HCT116 (cell line): ENCODE results near the gene TMEM238. TPM values are rescaled to one million over a fixed set of nuclear protein-coding genes. Genes with fewer than 3 reads are reported as not detected.

ENCODE experiments used
- ATAC-seq: fragments of 200-7000 bp; cut with Tn5 transposase; 2 replicates; pipeline ENCODE4 v1.9.1; 2020; ENCODE audit warnings: mild to moderate bottlenecking, moderate library complexity
- BruUV-seq: library from RNA; stranded (reverse); fragments of 400-500 nt; replicated peaks from 2 replicates; lab custom pipeline; 2021; lab: Mats Ljungman, UMichigan
- CTCF ChIA-PET: fragments of 300-600 bp; sonication (Branson Sonifier 250); formaldehyde crosslinking; loops from one replicate; lab custom pipeline; 2021; ENCODE audit warnings: antibody characterized with exemption; lab: Charles Lee
- POLR2A ChIA-PET: fragments of 300-600, 350-600 bp; sonication (Branson Sonifier 250); formaldehyde crosslinking; loops from one replicate; lab custom pipeline; 2021; ENCODE audit warnings: antibody characterized with exemption; lab: Charles Lee
- RAD21 ChIA-PET, 2 experiments: fragments of 300-600 bp; sonication (Branson Sonifier 250); formaldehyde crosslinking; loops; one replicate each; lab custom pipeline; 2023; ENCODE audit warnings: low total read pairs in 2 of 2; ENCODE audit not compliant: uncharacterized antibody in 2 of 2, unreplicated experiment in 2 of 2, low non-redundant PET in 1 of 2; lab: Charles Lee
- DNase-seq: peaks from one replicate; pipeline ENCODE4 v3.0.0-alpha.2; 2010; ENCODE audit warnings: low read depth, low spot score
- H2AFZ ChIP-seq: fragments of 200-600 bp; shearing (Covaris generic), sonication (generic); 2 replicates; pipeline ENCODE4 v1.6.1; 2017; ENCODE audit warnings: low read depth, mixed run types, mixed read lengths, antibody characterized with exemption, low read length; ENCODE audit not compliant: poor library complexity, severe bottlenecking
- H3K27ac ChIP-seq: 2 replicates; pipeline ENCODE4 v1.5.1; 2012; ENCODE audit warnings: low read depth, low read length
- H3K27me3 ChIP-seq: fragments of 200-600 bp; sonication (generic); 2 replicates; pipeline ENCODE4 v1.6.1; 2016; ENCODE audit warnings: mixed run types, low read length, mixed read lengths; ENCODE audit not compliant: insufficient read depth
- H3K36me3 ChIP-seq, 2 experiments: fragments of 200-500 bp in 1 of 2; fragments of 200-600 bp in 1 of 2; sonication (Bioruptor generic) in 1 of 2; sonication (generic) in 1 of 2; 2 replicates each; pipeline versions ENCODE4 v1.5.1 to v1.6.1; 2014 to 2016; ENCODE audit warnings: low read length in 2 of 2, inconsistent platforms in 1 of 2, mixed read lengths in 1 of 2, mixed run types in 1 of 2; ENCODE audit not compliant: insufficient read depth in 2 of 2, control insufficient read depth in 1 of 2
- H3K4me1 ChIP-seq, 2 experiments: fragments of 200-600 bp in 1 of 2; sonication (generic) in 1 of 2; 2 replicates each; pipeline versions ENCODE4 v1.5.1 to v1.6.1; 2012 to 2017; ENCODE audit warnings: low read length in 2 of 2, inconsistent platforms in 1 of 2, mild to moderate bottlenecking in 1 of 2, mixed read lengths in 1 of 2, mixed run types in 1 of 2, moderate library complexity in 1 of 2; ENCODE audit not compliant: insufficient read depth in 2 of 2, control insufficient read depth in 1 of 2
- H3K4me2 ChIP-seq: fragments of 200-600 bp; sonication (generic); 2 replicates; pipeline ENCODE4 v1.6.1; 2017; ENCODE audit warnings: mixed run types, low read length, mixed read lengths
- H3K4me3 ChIP-seq, 2 experiments: fragments of 200-600 bp in 1 of 2; sonication (generic) in 1 of 2; replicated peaks in 1 of 2; 2 replicates each; pipeline ENCODE4 v1.5.1; 2011 to 2016; ENCODE audit warnings: low read length in 2 of 2, control low read depth in 1 of 2, low read depth in 1 of 2, mild to moderate bottlenecking in 1 of 2, mixed read lengths in 1 of 2, mixed run types in 1 of 2
- H3K79me2 ChIP-seq: fragments of 200-600 bp; sonication (generic); 2 replicates; pipeline ENCODE4 v1.6.1; 2017; ENCODE audit warnings: mild to moderate bottlenecking, mixed run types, low read length, moderate library complexity, mixed read lengths; ENCODE audit not compliant: insufficient read depth
- H3K9ac ChIP-seq: fragments of 200-600 bp; sonication (generic); 2 replicates; pipeline ENCODE4 v1.6.1; 2016; ENCODE audit warnings: low read length, mixed read lengths
- H3K9me2 ChIP-seq: fragments of 200-600 bp; sonication (generic), shearing (Covaris generic); 2 replicates; pipeline ENCODE4 v1.6.1; 2017; ENCODE audit warnings: mixed run types, mild to moderate bottlenecking, moderate library complexity; ENCODE audit not compliant: insufficient read depth
- H3K9me3 ChIP-seq, 2 experiments: fragments of 200-500 bp in 1 of 2; fragments of 200-600 bp in 1 of 2; sonication (Bioruptor generic) in 1 of 2; sonication (generic) in 1 of 2; 2 replicates each; pipeline ENCODE4 v1.6.1; 2014 to 2017; ENCODE audit warnings: low read length in 2 of 2, mixed read lengths in 2 of 2, inconsistent platforms in 1 of 2, low read depth in 1 of 2, mild to moderate bottlenecking in 1 of 2, mixed run types in 1 of 2, moderate library complexity in 1 of 2; ENCODE audit not compliant: control insufficient read depth in 1 of 2, insufficient read depth in 1 of 2
- H4K20me1 ChIP-seq: fragments of 200-600 bp; sonication (generic), shearing (Covaris generic); 2 replicates; pipeline ENCODE4 v1.6.1; 2017; ENCODE audit warnings: mixed run types, mild to moderate bottlenecking, moderate library complexity; ENCODE audit not compliant: insufficient read depth
- ATF3 ChIP-seq: IDR thresholded peaks from 2 replicates; pipeline ENCODE4 v1.6.1; 2012
- CBX3 ChIP-seq: IDR thresholded peaks from 2 replicates; pipeline ENCODE4 v1.6.1; 2012; ENCODE audit warnings: low read depth
- CEBPB ChIP-seq: IDR thresholded peaks from 2 replicates; pipeline ENCODE4 v1.6.1; 2012; ENCODE audit warnings: low read depth
- CTCF ChIP-seq, 3 experiments: fragments of 200-600 bp in 1 of 3; sonication (generic) in 1 of 3; IDR thresholded peaks in 2 of 3; conservative IDR thresholded peaks in 1 of 3; 2 replicates each; pipeline ENCODE4 v1.5.1; 2012 to 2017; ENCODE audit warnings: low read depth in 2 of 3, low read length in 2 of 3, antibody characterized with exemption in 1 of 3, borderline replicate concordance in 1 of 3, control low read depth in 1 of 3, mild to moderate bottlenecking in 1 of 3, mixed read lengths in 1 of 3, mixed run types in 1 of 3, moderate library complexity in 1 of 3; ENCODE audit not compliant: insufficient read depth in 1 of 3
- EGR1 ChIP-seq: IDR thresholded peaks from 2 replicates; pipeline ENCODE4 v1.6.1; 2012; ENCODE audit warnings: low read depth
- ELF1 ChIP-seq: IDR thresholded peaks from 2 replicates; pipeline ENCODE4 v1.6.1; 2012; ENCODE audit warnings: low read depth, borderline replicate concordance
- EZH2 ChIP-seq: fragments of 200-600 bp; sonication (generic); IDR thresholded peaks from 2 replicates; pipeline ENCODE4 v1.6.1; 2017; ENCODE audit warnings: antibody characterized with exemption, mixed run types
- EZH2phosphoT487 ChIP-seq: fragments of 200-600 bp; IDR thresholded peaks from 2 replicates; pipeline ENCODE4 v1.6.1; 2018; ENCODE audit warnings: antibody characterized with exemption, borderline replicate concordance
- JUND ChIP-seq: IDR thresholded peaks from 2 replicates; pipeline ENCODE4 v1.6.1; 2012
- POLR2A ChIP-seq: IDR thresholded peaks from 2 replicates; pipeline ENCODE4 v1.7.0; 2011; ENCODE audit warnings: borderline replicate concordance; ENCODE audit not compliant: insufficient read depth, insufficient read length; ENCODE audit errors: extremely low read depth
- POLR2AphosphoS5 ChIP-seq: IDR thresholded peaks from 2 replicates; pipeline ENCODE4 v1.6.1; 2011; ENCODE audit warnings: mild to moderate bottlenecking, low read depth, low read length, moderate library complexity
- RAD21 ChIP-seq: IDR thresholded peaks from 2 replicates; pipeline ENCODE4 v1.6.1; 2012; ENCODE audit warnings: low read depth, mild to moderate bottlenecking
- REST ChIP-seq: IDR thresholded peaks from 2 replicates; pipeline ENCODE4 v1.6.1; 2012; ENCODE audit warnings: low read depth
- SIN3A ChIP-seq: IDR thresholded peaks from 2 replicates; pipeline ENCODE4 v1.6.1; 2012; ENCODE audit warnings: low read depth
- SP1 ChIP-seq: IDR thresholded peaks from 2 replicates; pipeline ENCODE4 v1.6.1; 2012; ENCODE audit warnings: low read depth
- TCF7L2 ChIP-seq: IDR thresholded peaks from 2 replicates; pipeline ENCODE4 v1.7.0; 2011; ENCODE audit warnings: borderline replicate concordance, inconsistent platforms; ENCODE audit not compliant: insufficient read depth, insufficient read length; ENCODE audit errors: extremely low read depth
- YY1 ChIP-seq: IDR thresholded peaks from 2 replicates; pipeline ENCODE4 v1.6.1; 2011; ENCODE audit warnings: low read length, low read depth, moderate library complexity, mild to moderate bottlenecking; ENCODE audit not compliant: insufficient replicate concordance; ENCODE audit errors: extremely low read depth
- ZBTB33 ChIP-seq: IDR thresholded peaks from 2 replicates; pipeline ENCODE4 v1.6.1; 2011; ENCODE audit warnings: mild to moderate bottlenecking, low read length, moderate library complexity; ENCODE audit not compliant: insufficient replicate concordance; ENCODE audit errors: extremely low read depth
- ZFX ChIP-seq: fragments of 450-650 bp; IDR thresholded peaks from 2 replicates; pipeline ENCODE4 v1.6.1; 2017
- ZNF274 ChIP-seq: fragments of 200-500 bp; sonication (Bioruptor generic); IDR thresholded peaks from 2 replicates; pipeline ENCODE4 v1.6.1; 2014; ENCODE audit warnings: mild to moderate bottlenecking, low read depth, low read length, inconsistent platforms
- intact Hi-C: fragments of 100-400 bp; cut with micrococcal nuclease; formaldehyde crosslinking; loops from 2 replicates; pipeline ENCODE4 v1.10.0; 2022
- total RNA-seq: library from RNA; stranded (reverse); gene quantifications from one replicate; pipeline ENCODE4 v1.2.1, GENCODE V29; 2021; ENCODE audit not compliant: unreplicated experiment

Gene TMEM238
- total RNA-seq, 1 experiment from 2014 or later: 21.0 TPM

GRCh38 chr19:55346725-55347441, 37.2 kb downstream of the TMEM238 start:
- no peaks in the 10 kb centered on the region for H3K79me2 ChIP-seq
- ChIA-PET POLR2A (no interaction called here), CTCF (interaction anchor here (1.2 kb wide), 1 partner anchor 45 kb away, joined by 3 read pairs; no protein-coding TSS in a partner anchor), RAD21 (no interaction called here)
- ATAC-seq: no peak
- H3K9me2 ChIP-seq: no peaks in the 10 kb centered on the region
- no peak overlapping the region for H3K9ac ChIP-seq
- H3K27ac ChIP-seq: no peak overlapping the region; the same call in 1 of the 2 replicates
- no peaks in the 10 kb centered on the region for H4K20me1 ChIP-seq
- TF ChIP-seq CBX3 (no peak), SP1 (no peak), YY1 (no peak), JUND (no peak), REST (no peak), ZNF274 (no peak), SIN3A (no peak), CTCF (IDR thresholded peaks at IDR 0.05 in 2 of 3, conservative IDR thresholded peaks at IDR 0.05 in 1 of 3; ENCODE audit: borderline replicate concordance in 1 of 3, insufficient read depth in 1 of 3, low read depth in 2 of 3, low read length in 2 of 3) (no peak), POLR2AphosphoS5 (no peak), CEBPB (no peak), ATF3 (no peak), POLR2A (no peak), EZH2 (no peak), ZBTB33 (no peak), RAD21 (no peak), ELF1 (no peak), EZH2phosphoT487 (no peak), TCF7L2 (no peak), ZFX (no peak), EGR1 (no peak)
- BruUV-seq: no TSS peak
- H3K4me3 ChIP-seq: no peak overlapping the region
- no peak for DNase-seq
- H3K9me3 ChIP-seq: no peaks in the 10 kb centered on the region
- peaks cover 8 to 30% of the 10 kb centered on the region in 2 experiments; a peak in 3 of 4 replicates for H3K4me1 ChIP-seq
- H2AFZ ChIP-seq: no peak overlapping the region
- peaks cover 4 to 5% of the 10 kb centered on the region in 2 experiments; a peak in 3 of 4 replicates for H3K36me3 ChIP-seq
- no peaks in the 10 kb centered on the region for H3K27me3 ChIP-seq
- H3K4me2 ChIP-seq: no peak overlapping the region
- intact Hi-C loops: no loop called here
